Activated T-helper 1 cell treated with Interleukin-2 at 50 U/mL for 16 hours (primary cell): ENCODE data around the gene THAP8.

ENCODE experiments used
- DNase-seq: peaks from one replicate; pipeline ENCODE4 v3.0.0-alpha.2; 2020; ENCODE audit warnings: low read depth

Gene THAP8

DNA sequence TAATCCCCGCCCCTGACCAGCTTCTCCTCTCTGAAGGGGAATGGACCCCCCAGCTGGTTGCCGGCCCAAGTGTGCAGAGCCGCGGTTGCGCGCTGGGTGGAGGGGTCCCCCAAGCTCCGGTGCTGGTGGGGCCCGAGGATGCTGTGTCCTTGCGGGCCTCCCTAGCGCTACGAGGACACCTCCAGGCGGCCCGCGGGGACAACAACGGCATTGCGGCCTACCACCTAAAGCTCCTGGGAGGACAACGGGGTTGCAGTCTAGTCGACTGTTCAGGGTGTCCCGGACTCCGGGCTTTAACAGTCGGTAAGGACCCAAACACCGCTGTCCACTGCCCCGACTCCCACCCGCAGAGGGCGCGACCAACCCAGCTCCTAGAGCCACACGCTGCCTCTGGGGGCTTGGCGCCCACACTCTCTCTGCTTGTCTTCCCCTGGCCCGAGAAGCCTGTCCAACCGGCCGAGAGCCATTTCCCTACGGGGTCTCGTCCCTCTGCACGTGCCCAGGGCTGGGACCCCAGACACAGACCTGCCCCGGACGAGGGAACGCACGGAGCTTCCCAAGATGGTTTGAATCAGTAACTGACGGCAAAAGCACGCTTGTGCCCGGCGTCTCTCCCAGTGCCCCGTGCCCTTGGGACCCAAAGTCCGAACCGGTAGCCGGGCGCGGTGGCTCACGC is 60.0 kb downstream of the THAP8 start:
- DNase-seq, result no peak

GRCh38 chr19:35992907-35993765 is 60.9 kb downstream of the THAP8 start:
- DNase-seq, result no peak

GRCh38 chr19:35991731-35992450 is 62.2 kb downstream of the THAP8 start:
- no peak for DNase-seq

GRCh38 chr19:35990771-35991730 is 63.0 kb downstream of the THAP8 start:
- DNase-seq, result no peak

DNA sequence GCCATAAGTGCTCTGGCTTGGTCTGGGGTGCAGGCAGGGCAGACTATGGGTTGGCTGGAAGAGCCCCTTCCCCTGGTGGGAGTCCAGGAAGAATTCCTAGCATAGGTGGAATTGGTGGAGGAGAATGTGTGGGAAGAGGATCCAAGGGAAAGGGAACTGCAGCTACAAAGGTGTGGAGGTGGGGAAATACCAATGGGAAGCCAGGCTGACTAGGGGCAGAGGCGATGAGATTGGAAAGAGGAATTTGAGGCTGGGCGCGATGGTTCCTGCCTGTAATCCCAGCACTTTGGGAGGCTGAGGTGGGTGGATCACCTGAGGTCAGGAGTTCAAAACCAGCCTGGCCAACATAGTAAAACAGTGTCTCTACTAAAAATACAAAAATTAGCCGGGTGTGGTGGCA is 63.9 kb downstream of the THAP8 start:
- no peak for DNase-seq

DNA sequence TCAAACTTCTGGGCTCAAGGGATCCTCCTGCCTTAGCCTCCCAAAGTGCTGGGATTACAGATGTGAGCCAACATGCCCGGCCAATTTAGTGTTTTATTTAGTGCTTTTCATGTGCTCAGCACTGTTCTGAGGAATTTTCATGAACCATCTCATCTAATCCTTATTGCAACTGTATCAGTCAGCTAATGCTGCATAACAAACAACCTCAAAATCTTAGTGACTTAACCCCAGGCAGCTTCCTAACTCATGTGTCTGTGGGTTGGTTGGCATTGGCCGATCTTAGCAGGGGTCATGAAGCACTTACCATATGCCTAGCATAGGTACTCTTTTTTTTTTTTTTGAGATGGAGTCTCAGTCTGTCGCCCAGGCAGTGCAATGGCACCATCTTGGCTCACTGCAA is 65.3 kb downstream of the THAP8 start:
- no peak for DNase-seq

DNA sequence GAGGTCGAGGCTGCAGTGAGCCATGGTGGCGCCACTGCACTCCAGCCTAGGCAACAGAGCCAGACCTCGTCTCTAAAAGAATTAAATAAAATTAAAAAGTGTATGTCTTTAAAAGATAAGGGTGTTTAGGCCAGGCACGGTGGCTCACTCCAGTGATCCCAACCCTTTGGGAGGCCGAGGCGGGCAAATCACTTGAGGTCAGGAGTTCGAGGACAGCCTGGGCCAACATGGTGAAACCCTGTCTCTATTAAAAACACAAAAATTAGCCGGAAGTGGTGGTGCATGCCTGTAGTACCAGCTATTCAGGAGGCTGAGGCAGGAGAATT is 66.6 kb downstream of the THAP8 start:
- no peak for DNase-seq

DNA sequence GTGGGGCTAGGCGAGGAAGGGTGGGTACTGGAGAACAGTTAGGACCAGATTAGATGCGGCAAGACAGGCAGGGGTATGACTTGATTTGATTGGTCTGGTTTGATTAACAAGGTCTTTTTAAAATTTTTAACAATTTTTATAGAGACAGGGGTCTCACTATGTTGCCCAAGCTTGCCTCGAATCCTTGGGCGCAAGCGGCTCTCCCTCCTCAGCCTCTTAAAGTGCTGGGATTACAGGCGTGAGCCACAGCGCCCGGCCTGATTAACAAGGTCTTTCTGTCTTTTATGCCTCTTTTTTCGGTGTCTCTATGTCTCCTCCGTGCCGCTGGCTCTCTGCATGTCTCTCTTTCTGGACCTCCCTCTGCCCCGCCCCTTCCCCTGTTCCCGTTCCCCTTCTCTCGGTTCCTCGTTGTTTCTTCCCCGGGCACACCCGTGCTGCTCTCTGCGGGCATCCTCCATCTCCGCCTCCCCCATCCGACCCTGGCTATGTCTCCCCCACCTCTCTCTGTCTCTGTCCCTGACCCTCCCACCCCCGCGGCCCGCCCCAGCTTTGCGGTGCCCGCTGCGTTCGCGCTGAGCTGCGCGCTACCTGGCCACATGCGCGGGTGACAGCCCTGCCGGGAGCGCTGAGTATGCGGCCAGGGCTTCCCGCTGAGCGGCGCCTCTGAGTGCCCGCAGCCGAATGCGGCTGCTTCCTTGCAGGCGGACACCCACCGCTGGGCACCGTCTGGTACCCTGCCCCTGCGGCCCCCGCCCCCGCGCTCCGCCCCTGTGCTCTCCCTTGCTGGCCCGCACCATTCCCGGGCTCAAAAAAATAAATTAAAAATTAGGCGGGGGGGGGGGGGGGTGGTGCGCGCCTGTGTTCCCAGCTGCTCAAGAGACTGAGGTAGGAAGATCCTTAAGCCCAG is 67.2 kb downstream of the THAP8 start:
- DNase-seq, result no peak

DNA sequence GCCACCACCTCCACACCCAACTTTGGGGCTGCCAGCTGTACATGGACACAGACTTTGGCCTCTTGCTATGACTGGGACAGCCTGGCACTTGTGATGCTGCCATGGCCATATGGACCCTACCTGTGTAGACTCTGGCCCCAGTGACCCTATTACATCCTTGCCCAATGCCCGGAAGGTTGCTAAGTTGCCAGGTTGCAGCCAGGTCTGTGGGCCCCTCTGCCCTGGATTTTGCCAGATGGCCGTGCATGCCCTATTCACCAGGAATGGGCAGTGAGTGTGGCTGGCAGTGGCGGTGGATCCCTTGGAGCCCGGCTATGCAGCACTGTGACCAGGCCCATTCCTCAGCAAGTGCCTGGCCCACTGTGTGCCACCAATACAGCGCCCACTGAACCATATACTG is 68.0 kb downstream of the THAP8 start:
- DNase-seq, result no peak
